Measurements from ENCODE around the gene SPPL3. TPM values are rescaled to one million over a fixed set of nuclear protein-coding genes. Genes with fewer than 3 reads are reported as not detected.

SPPL3 gene
- total RNA-seq, 2 donors from 2014 or later = 55.6 to 62.1 TPM

DNA sequence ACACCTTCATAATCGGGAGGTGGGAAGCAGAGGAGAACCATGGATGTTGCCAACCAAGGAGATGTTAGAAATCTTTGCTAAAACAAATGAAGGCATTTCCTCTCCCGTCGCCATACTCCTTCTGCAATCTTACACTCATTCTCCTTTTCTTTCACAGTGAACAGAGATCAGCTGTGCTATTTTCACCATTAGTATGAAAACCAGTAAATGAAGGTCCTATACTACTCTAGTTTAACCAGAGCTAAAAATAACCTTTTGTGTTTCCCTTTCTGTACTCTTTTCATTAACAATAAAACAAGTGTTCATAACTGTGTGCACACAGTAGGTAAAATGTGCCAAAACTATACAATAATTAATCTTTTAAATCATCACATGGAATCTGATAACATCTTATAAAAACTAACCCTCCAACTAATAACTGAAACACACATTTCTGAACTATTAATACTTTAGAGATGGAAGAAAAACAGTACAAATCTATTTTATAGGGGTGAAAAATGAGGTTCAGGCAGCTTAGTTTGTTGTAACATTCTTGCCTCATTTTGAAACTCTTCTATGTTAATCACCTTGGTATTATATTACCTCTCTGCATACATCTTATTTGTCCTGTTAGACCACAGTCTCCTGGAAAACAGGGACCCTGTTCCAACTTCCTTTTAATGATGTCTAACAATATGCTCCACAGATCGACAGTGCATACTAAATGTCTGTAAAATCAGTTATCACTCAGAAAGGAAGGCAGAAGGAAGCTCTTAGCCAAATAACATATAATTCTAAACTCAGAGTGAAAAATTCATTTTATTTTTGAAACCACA, 69.5 kb downstream of the SPPL3 start:
- ATAC-seq (no peak), DNase-seq (no peak)
- intact Hi-C loops (cut with DNase I, micrococcal nuclease) = no loop called here

DNA sequence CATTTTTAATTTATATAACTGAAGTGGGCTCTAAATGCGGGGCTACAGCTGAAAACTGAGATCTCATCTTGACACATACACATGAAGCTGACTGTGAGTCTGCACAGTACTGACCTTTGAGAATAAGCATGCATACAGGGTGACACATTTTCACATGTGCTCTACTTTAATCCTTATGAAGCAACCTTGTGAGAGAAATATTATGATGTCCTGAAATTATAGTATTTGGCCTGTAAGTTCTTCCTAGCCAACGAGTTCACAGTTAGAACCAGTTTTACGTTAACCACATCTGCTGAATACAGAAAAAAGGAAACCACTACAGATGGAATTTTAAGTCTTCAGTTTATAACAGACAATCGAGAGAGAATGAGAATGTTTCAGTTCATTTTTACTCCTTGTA, 70.3 kb downstream of the SPPL3 start:
- intact Hi-C loops (cut with DNase I, micrococcal nuclease) = no loop called here
- ATAC-seq = no peak
- DNase-seq = no peak

DNA sequence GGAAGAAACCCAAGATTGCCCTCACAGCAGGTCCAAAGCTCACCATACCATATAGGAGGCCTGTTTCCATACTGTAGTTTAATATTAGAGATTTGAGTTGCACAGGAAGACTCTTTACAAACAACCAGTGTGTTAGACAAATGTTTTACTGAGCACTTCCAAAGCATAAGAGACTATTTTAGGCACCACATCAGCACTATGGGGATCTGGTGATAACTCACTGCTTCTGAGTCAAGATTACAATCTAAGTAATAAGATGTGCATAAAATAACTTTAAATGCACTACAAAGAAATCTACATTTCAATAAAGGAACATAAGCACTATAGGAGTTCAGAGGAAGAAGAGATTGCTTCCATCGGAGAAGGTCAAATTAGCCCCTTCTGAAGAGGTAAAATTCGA, 71.4 kb downstream of the SPPL3 start:
- ATAC-seq (no peak), DNase-seq (no peak)
- intact Hi-C loops (cut with DNase I, micrococcal nuclease) = no loop called here

DNA sequence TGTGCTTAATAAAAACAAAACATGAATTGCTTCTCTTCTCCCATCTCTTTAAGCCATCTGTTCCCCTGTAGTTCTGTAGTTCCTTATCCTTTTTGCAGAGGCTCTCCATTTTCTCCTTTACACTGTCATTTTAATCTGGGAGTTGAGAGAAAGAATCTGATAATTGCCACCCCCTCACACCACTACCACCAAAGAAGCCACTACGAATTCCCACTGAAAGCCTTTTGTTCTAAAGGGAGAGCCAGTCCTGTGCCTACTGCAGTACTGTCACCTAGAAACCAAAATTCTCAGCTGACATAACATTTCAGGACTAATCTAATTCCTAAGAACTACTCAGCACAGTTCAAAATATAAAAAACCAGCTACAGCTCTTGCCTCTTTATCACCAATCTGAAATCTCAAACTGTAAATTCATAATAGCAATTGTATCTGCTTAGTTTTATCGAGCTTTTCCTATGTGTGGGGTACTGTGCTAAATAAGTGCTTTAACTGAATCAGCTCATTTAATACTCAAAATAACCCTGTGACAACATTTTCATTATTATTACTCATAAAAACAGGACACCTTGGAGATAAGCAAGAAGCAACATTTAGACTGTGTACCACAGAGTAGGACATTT, 72.4 kb downstream of the SPPL3 start:
- ATAC-seq (no peak), DNase-seq (no peak)
- intact Hi-C loops (cut with DNase I, micrococcal nuclease) = no loop called here

DNA sequence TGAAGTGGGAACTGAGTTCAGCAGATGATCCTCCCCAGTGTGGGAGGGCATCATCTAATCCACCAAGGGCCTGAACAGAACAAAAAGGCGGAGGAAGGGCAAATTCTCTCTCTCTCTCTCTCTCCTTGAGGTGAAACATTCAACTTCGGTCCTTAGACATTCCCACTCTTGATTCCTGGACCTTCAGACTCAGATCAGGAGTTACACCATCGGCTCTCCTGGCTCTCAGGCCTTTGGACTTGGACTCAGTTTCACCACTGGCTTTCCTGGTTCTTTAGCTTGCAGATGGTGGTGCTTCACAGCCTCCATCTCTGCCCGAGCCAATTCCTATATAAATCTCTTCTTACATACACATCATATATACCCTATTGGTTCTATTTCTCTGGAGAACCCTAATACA, 73.2 kb downstream of the SPPL3 start:
- DNase-seq (no peak), ATAC-seq (no peak)
- intact Hi-C loops (cut with DNase I, micrococcal nuclease) = no loop called here

DNA sequence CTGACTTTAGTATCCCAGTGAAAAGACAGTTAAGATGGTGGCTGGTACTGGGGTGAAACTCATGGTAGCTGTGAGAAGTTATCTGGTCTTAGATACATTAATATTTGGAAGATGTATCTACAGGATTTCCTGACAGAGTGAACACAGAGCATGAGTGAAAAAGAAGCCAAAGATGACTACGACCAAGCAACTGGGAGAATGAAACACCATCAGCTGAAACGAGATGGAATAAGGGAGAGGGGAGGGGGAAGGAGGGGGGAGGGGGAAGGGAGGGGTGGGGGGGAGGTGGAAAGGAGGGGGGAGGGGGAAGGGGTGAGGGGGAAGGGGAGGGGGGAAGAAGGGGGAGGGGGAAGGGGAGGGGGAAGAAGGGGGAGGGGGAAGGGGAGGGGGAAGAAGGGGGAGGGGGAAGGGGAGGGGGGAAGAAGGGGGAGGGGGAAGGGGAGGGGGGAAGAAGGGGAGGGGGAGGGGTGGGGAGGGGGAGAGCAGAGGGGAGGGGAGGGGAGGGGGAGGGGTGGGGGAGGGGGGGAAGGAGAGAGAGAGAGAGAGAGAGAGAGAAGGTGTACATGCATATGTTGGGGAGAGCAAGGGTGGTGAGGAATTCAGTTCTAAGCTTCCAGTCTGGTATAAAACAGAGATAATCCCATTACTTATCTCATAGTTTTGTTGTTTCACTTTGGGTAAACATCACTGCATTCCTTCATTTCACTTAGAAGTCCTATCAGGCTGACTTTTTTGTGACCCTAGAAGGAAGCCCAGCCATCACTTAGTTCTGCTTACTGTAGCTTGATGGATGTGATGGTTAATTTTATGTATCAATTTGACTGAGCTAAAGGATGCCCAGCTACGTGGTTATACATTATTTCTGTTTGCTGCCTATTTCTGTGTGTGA, 73.9 kb downstream of the SPPL3 start:
- intact Hi-C loops (cut with DNase I, micrococcal nuclease) = no loop called here
- ATAC-seq (no peak), DNase-seq (no peak)

DNA sequence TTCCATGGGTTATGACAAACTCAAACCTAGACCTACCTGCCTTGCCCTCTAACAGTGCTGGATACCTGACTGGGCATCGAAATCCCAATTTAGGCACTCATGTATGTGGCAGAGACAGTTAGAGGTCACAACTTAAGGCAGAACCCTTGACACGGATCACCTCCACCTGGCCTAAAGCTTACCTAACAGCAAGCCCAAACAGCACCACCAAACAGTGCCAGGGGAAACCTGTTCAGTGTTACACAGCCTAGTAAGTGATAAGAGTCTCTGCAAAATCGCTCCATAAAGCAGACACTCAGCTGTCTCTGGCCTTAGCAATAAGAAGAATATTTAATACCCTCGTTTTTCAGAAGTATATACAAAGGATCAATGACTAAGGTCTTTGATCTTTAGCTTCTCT, 77.8 kb downstream of the SPPL3 start:
- DNase-seq = no peak
- ATAC-seq = no peak
- intact Hi-C loops (cut with DNase I, micrococcal nuclease) = no loop called here

DNA sequence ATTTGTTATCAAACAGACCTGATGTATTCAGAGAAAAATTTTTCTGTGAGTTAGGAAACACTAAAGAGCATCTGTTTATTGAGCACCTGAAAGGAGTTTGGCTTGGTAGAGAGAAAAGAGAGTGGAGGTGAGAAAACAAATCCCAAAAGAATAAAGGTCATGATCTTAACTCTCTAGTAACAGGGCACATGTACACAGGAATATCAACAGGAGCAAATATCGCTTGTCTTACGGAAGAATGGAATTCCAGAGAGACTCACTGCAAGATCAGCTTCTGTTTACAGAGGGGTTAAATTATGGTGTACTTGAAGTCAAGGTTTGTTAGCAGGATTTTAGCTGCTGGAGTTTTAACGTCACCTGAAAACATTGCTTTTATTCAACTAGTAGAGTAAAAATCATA, 78.8 kb downstream of the SPPL3 start:
- ATAC-seq (no peak), DNase-seq (no peak)
- intact Hi-C loops (cut with DNase I, micrococcal nuclease) = no loop called here

DNA sequence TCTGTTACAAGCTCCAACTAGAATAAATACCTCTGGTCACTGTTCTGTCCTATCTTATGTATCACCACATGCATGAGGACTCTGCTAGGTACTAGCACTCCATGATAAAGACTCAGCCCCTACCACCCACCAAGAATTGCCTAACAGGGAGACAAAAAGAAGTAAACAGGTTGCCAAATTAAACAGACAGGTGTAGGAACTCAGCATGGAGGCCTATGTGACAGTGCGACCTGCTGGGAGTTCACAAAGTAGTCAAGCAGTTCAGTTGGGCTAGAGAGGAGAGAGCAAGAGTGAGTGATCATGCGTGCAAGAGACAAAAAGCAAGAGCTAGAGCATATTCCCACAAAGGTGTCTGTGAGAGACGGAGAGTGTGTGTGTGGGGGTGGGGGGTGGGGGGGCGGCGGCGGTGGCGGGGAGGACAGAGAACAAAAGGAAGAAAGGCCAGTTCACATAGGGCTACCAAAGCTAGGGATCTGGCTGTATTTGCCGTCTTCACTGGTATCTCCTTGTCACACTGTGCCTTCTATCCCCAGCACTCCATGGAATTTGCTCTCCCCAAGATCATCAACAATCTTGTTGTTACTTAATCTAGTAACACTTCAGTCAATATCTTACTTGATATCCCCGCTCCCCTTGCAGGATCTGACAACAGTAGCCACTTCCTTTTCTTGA, 81.2 kb downstream of the SPPL3 start:
- no peak for DNase-seq
- ATAC-seq = no peak
- intact Hi-C loops (cut with DNase I, micrococcal nuclease) = no loop called here

DNA sequence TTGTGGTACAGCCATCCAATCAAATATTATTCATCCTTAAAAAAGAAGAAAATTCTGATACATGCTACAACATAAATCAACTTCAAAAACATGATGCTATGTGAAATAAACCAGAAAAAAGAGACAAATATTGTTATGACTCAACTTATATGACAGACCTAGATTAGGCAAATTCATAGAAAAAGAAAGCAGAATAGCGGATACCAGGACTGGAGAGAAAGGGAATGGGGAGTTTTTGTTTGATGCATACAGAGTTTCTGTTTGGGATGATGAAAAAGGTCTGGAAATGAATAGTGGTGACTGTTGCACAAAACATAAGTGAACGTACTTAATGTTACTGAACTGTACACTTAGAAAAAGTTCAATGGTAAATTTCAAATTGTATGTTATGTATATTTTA, 82.3 kb downstream of the SPPL3 start:
- DNase-seq (no peak), ATAC-seq (no peak)
- intact Hi-C loops (cut with DNase I, micrococcal nuclease) = no loop called here

DNA sequence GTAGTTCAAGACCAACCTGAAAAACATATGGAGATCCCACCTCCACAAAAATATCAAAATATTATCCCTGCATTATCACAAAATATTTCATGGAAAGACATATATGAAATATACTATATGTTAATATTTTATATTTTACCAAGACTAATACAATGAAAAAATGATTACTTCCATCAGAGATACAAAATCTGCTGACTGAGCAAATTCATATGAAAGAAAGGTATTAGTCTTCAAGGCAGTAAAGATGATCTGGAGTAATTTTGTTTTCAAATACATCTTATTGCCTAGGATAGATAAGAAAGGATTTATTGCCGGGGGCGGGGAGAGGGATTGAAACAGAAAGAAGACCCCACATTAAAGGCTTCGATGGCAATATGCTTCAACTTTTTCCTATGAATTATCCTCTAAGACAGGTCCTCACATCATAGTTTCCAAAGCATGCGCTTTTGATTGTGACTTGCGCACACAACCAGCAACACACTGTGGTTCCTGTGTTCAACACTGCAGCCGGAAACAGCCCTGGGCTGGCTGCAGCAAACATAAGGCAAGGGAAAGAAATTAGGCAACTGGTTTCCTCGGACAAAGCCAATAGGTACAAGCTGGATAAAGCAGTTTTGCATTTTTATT, 83.2 kb downstream of the SPPL3 start:
- peak; percentile 53 for ATAC-seq
- DNase-seq = no peak
- intact Hi-C loops (cut with DNase I, micrococcal nuclease) = no loop called here

DNA sequence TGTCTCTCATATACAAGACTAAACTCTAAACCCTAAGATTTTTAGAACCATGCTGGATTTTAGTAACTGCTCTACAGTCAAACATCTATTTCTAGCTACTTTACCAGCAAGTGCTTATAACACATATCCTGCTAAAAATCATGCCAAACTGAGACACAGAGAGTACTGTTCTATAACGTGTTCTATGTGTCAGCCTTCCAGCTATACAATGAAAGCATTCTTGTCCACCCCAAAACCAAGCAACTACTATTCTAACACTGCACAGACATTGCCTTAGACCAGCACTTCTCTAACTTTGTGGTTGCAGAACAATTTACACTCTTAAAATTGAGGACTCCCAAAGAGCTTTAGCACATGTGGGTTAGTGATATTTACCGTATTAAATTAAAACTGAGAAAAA, 85.7 kb downstream of the SPPL3 start:
- intact Hi-C loops (cut with DNase I, micrococcal nuclease) = no loop called here
- DNase-seq (no peak), ATAC-seq (no peak)

DNA sequence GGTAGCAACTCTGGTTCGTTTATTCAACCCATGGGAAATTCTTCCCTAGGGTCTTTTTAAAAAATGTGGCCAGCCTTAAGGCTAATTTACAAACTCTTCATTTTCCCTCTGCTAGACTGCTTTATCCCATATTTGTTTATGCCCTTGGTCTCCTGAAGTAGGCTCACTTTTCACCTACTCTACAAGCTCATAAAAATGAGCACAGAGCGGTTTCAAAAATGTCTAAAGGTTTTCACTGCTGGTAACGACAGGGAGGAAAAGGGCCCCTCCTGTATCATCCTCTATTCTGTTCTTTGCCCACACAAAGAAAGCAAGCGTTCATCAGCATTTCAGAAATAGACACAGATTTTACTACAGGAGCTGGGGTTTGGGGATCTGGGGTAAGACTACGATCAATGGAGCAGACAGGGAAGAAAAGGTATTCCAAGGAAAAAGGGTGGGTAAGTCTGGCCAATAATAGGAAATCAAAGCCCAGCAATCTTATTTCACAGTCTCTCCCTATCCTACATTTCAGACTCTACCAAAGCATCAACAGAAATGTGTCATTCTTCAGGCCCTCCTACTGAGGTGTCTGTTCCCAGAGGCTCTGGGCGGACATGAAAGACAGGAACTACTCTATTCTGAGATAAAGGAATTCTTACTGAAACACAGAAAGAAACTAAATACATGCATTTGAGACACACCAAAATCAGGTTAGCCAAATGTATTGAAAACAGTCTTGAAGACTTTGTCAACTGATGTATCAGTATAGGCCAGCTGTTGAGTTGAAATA, 86.4 kb downstream of the SPPL3 start:
- intact Hi-C loops (cut with DNase I, micrococcal nuclease) = no loop called here
- no peak for DNase-seq
- ATAC-seq = peak; percentile 64

DNA sequence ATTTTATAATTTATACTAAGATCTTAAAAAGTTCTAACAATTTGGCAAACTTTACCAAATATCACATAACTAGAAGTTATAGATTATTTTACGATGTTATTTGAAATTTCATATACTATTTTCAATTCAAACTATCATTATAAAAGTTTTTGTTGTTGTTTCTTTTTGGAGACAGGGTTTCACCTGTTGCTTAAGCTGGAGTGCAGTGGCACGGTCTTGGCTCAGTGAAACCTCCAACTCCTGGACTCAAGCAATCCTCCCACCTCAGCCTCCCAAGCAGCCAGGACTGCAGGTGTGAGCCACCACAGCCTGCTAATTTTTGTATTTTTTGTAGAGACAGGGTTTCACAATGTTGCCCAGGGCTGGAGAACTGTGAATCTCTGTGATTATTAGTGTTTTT, 87.8 kb downstream of the SPPL3 start:
- ATAC-seq (no peak), DNase-seq (no peak)
- intact Hi-C loops (cut with DNase I, micrococcal nuclease) = no loop called here

DNA sequence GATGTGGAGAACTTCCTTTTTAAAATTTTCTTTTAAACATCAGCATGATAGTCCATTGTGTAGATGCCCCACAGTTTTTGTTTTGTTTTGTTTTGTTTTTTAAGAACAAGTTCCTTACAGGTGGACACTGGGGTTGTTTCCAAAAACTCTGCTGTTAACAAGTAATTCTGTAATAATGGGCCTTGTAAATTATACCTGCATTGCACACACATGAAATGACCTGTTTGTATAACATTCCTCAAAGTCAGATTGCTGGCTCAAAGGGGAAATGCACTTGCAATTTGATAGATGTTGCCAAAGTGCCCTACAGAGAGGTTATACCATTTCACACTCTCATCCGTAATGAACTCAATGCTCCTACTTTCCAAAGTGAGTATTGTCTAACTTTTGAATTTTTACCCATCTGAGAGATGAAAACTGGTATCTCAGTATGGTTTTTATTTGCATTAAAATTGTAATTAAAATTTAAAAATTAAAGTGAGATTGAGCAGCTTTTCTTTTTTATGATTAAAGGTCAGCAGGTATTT, 89.2 kb downstream of the SPPL3 start:
- no peak for DNase-seq
- intact Hi-C loops (cut with DNase I, micrococcal nuclease) = no loop called here
- no peak for ATAC-seq

DNA sequence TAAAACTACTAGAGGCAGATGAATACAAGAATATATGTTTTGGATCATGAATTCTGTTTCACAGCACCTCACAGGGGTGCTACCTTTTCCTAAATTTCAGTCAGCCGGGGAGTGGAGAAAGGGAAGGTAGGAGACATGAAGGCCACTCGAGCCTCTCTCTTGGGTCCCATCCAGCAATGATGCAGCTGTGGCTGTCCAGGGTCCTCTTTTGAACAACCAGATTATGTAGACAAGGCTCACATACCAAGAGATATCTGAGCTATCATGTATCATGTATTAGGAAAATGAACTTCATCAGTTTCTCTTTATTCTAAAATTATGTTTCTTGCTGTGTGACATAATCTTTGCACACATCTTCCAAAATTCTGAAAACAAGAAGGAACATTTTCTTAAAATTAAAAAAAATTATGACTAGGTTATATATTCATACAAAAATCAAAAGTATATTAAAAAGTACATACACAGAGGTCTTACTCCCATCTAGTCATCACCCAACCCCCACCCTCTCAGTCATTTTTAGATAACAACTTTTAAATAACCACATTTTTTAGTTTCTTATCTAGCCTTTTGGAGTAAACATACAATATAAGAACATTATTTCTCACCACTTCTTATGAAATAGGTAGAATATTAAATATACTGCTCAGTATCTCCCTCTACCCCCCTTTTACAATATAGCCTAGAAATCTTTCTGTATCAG, 89.8 kb downstream of the SPPL3 start:
- intact Hi-C loops (cut with DNase I, micrococcal nuclease) = no loop called here
- ATAC-seq = no peak
- DNase-seq = no peak

DNA sequence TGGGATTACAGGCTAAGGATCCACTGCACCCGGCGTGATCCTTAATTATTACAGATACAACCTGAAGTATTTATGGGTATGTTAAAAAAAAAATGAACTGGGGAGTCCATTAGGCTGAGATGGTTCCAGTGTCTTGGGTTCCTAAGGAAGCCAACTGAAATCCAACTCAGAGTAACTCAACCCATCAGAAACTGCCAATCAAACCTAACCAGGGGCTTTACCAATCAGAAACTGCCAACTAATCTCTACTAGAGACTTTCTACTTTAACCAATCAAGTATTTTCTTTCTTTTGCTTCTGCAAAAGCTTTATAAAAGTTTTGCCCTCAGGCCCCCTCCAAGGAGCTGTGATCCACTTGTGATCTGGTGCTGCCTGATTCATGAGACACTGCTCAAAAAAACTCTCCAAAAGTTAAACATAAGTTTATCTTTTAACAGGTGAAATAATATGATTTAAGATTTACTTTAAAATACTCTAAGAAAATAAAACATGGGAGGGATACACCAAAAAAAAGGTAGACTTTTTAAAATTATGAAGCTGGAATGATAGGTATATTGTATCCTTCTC, 90.5 kb downstream of the SPPL3 start:
- intact Hi-C loops (cut with DNase I, micrococcal nuclease) = no loop called here
- ATAC-seq (no peak), DNase-seq (no peak)
